ENCODE data around the gene SYTL2.
A peak's percentile ranks its signal among the peaks of the same experiment; 100 is the strongest.
"Not testable (repeated sequence)": the region's sequence is repeated elsewhere in the genome, so short reads cannot be mapped to it uniquely, and the experiment has no call there.

Gene SYTL2, protein sequence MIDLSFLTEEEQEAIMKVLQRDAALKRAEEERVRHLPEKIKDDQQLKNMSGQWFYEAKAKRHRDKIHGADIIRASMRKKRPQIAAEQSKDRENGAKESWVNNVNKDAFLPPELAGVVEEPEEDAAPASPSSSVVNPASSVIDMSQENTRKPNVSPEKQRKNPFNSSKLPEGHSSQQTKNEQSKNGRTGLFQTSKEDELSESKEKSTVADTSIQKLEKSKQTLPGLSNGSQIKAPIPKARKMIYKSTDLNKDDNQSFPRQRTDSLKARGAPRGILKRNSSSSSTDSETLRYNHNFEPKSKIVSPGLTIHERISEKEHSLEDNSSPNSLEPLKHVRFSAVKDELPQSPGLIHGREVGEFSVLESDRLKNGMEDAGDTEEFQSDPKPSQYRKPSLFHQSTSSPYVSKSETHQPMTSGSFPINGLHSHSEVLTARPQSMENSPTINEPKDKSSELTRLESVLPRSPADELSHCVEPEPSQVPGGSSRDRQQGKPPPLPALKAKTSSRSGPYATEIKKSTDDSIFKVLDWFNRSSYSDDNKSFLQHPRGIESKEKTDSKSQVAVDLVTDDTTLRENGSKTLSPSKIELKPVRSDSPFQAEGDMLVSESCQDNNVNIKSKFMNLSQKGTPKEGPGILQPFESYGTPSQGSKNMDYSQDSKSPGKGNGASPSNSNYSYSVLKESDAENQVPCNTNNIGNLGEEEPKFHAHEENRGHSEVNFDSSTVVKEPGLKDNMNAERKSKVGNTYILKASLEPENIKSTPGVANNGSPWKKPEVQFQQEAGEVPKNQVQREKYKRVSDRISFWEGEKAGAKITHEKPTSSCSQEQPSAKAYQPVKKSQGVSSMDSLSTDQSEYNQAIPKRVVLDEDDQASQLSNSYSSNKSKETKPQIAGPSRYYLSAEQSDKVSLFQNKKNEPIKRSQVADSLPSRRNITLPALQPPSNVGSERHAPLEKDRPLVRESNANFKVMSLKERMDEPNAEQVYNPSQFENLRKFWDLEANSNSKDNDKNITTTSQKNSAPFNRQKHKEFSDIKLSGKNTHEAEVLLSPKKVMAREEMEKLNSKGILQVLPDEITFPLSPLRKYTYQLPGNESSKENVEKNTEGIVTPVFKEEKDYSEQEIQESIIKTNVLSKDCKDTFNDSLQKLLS (N-terminal part only)

DNA sequence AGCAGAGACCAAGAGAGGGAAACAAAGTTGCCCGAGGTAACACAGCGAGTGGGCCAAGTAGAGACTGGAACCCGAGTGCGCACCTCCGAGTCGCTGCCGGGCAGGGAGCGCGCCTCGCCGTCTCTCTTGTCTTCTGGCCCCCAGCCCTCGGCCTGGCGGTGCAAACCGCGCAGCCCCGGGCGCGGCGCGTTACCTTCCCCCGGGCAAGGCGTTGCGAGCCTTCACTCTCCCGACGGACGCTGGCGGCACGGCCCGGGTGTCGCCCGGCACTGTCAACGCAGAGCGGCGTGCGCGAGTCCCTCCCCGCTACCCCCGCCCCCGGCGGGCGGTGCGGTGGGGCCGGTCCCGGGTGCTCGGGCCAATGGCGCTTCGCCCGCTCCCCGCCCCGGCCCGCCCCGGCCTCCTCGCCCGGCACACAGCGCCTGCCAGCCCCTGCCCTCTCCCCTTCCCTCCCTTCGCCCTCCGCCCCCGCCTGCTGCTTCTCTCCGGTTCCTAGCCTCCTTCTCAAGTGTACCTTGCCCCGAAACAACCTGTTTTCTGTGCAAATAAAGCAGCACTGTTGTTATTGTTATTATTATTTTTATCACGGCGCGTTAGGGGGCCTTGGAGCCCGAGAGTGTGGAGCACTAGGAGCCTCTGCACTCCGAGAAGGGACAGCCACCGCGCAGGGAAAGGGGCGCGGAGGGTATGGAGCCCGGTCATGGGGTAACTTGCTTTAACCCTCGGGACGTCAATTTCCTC lies at the start of gene SYTL2:
Gene SYTL2, minus strand, starts transcription at position 271 of the 741 bp plus-strand sequence. CDS start 53,416 bp downstream, outside the sequence.
- no peaks in the 10 kb centered on the region for H3K27me3 ChIP-seq (ENCODE audit: low read depth)
- H3K4me3 ChIP-seq = peak within 1 kb of the TSS; percentile 32
- H3K9me3 ChIP-seq = no peaks in the 10 kb centered on the region
- peaks cover 7% of the 10 kb centered on the region; the same call in 1 of the 2 replicates for H3K4me1 ChIP-seq
- DNase-seq (ENCODE audit: low spot score in 2 of 2) = peak; percentile 54 to 79
- no peaks in the 10 kb centered on the region for H3K36me3 ChIP-seq (replicated peaks)
- in situ Hi-C loops (cut with MboI; ENCODE audit: low sequenced_read_pairs) = no loop called here

GRCh38 chr11:85859541-85859940 lies 48.6 kb upstream of the SYTL2 start:
- not testable (repeated sequence) for H3K4me3 ChIP-seq; H3K27me3 ChIP-seq (ENCODE audit: low read depth); DNase-seq (ENCODE audit: low spot score in 2 of 2); H3K4me1 ChIP-seq; H3K9me3 ChIP-seq; H3K36me3 ChIP-seq (replicated peaks)
- in situ Hi-C loops (cut with MboI; ENCODE audit: low sequenced_read_pairs) = loop anchor here (10.0 kb wide), 2 partner anchors 335 to 435 kb away; no protein-coding TSS in a partner anchor

DNA sequence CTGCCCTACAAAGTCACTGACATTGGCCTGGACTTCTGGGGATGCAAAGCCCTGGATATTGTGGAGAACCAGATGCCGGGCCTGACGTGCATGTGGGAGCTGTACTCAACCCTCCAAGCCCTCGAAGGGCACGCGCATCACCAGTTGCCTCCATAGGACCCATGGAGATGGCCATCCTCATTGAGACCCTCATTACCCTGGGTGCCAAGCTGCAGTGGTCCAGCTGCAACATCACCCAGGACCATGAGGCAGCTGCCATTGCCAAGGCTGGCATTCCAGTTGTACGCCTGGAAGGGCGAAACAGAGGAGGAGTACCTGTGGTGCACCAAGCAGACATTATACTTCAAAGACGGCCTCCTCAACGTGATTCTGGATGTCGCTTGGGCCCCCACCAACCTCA lies 46.2 kb upstream of the SYTL2 start:
- in situ Hi-C loops (cut with MboI; ENCODE audit: low sequenced_read_pairs) = loop anchor here (10.0 kb wide), 2 partner anchors 338 to 438 kb away; no protein-coding TSS in a partner anchor
- H3K9me3 ChIP-seq = no peaks in the 10 kb centered on the region
- no peaks in the 10 kb centered on the region for H3K36me3 ChIP-seq (replicated peaks)
- peaks cover 4% of the 10 kb centered on the region; the same call in 1 of the 2 replicates for H3K27me3 ChIP-seq (ENCODE audit: low read depth)
- DNase-seq (ENCODE audit: low spot score in 2 of 2) = no peak
- peaks cover 9% of the 10 kb centered on the region for H3K4me1 ChIP-seq
- H3K4me3 ChIP-seq = no peak overlapping the region

DNA sequence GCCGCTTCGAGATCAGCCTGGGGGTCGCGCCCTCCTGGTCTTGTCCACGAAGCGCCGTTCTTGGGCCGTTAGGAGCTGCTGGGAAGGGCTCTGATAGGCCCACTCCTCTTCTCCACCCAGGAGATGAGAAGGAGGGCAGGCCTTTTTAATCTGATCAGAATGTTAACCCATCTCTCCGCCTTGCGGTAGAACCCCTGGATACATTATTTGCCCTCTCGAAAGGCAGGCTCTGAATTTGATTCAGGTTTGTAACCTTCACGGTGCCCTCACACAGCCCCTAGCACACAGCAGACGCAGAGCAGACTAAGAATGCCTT lies 44.4 kb upstream of the SYTL2 start, which contains the start of gene CCDC83:
Gene CCDC83, plus strand, starts transcription at position 43 of the 316 bp plus-strand sequence. CDS start 9,741 bp downstream, outside the sequence.
- H3K27me3 ChIP-seq (ENCODE audit: low read depth) = no peaks in the 10 kb centered on the region
- peak within 1 kb of the TSS; percentile 34 for H3K4me3 ChIP-seq
- in situ Hi-C loops (cut with MboI; ENCODE audit: low sequenced_read_pairs) = loop anchor here (10.0 kb wide), 2 partner anchors 340 to 440 kb away; no protein-coding TSS in a partner anchor
- DNase-seq (ENCODE audit: low spot score in 2 of 2) = no peak
- no peaks in the 10 kb centered on the region for H3K36me3 ChIP-seq (replicated peaks)
- peaks cover 9% of the 10 kb centered on the region for H3K4me1 ChIP-seq
- no peaks in the 10 kb centered on the region; the same call in 1 of the 2 replicates for H3K9me3 ChIP-seq

- Histone ChIP-seq H3K4me1 (peaks cover 9% of the 10 kb centered on the region), H3K4me3 (peak overlapping the region; percentile 34), H3K36me3 (replicated peaks) (no peaks in the 10 kb centered on the region), H3K9me3 (no peaks in the 10 kb centered on the region; the same call in 1 of the 2 replicates), H3K27me3 (ENCODE audit: low read depth) (no peaks in the 10 kb centered on the region)
- DNase-seq (ENCODE audit: low spot score in 2 of 2) = peak; percentile 89 to 91
- in situ Hi-C loops (cut with MboI; ENCODE audit: low sequenced_read_pairs) = loop anchor here (10.0 kb wide), 2 partner anchors 340 to 440 kb away; no protein-coding TSS in a partner anchor
Measured at GRCh38 chr11:85854557-85855340, 43.8 kb upstream of the SYTL2 start.

- H3K4me3 ChIP-seq = peak overlapping the region; percentile 34
- in situ Hi-C loops (cut with MboI; ENCODE audit: low sequenced_read_pairs) = loop anchor here (10.0 kb wide), 2 partner anchors 341 to 441 kb away; no protein-coding TSS in a partner anchor
- DNase-seq (ENCODE audit: low spot score in 2 of 2) = no peak
- peaks cover 9% of the 10 kb centered on the region for H3K4me1 ChIP-seq
- H3K9me3 ChIP-seq = no peaks in the 10 kb centered on the region; the same call in 1 of the 2 replicates
- H3K27me3 ChIP-seq (ENCODE audit: low read depth) = no peaks in the 10 kb centered on the region
- H3K36me3 ChIP-seq (replicated peaks) = no peaks in the 10 kb centered on the region
Measured at GRCh38 chr11:85854212-85854556, 43.2 kb upstream of the SYTL2 start.

DNA sequence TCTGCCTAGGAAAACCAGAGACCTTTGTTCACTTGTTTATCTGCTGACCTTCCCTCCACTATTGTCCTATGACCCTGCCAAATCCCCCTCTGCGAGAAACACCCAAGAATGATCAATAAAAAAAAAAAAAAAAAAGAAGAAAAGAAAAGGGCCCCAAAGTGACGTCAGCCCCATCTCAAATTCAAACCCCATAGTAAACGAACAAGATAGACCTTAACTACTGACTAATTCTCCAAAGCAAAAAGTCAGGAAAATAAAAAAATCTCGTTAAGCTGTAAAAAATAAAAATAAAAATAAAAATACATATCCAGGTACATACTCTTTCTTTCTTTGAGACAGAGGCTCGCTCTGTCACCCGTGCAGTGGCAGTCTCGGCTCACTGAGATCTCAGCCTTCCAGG lies 42.6 kb upstream of the SYTL2 start:
- in situ Hi-C loops (cut with MboI; ENCODE audit: low sequenced_read_pairs) = loop anchor here (10.0 kb wide), 2 partner anchors 341 to 441 kb away; no protein-coding TSS in a partner anchor
- not testable (repeated sequence) for H3K4me3 ChIP-seq, H3K9me3 ChIP-seq

DNA sequence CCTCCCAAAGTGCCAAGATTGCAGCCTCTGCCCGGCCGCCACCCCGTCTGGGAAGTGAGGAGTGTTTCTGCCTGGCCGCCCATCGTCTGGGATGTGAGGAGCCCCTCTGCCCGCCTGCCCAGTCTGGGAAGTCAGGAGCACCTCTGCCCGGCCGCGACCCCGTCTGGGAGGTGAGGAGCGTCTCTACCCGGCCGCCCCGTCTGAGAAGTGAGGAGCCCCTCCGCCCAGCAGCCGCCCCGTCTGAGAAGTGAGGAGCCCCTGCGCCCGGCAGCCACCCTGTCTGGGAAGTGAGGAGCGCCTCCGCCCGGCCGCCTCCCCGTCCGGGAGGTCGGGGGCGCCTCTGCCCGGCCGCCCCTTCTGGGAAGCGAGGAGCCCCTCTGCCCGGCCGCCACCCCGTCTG lies 41.8 kb upstream of the SYTL2 start:
- not testable (repeated sequence) for H3K36me3 ChIP-seq (replicated peaks); H3K27me3 ChIP-seq (ENCODE audit: low read depth); H3K4me1 ChIP-seq; H3K4me3 ChIP-seq; H3K9me3 ChIP-seq; DNase-seq (ENCODE audit: low spot score in 2 of 2)
- in situ Hi-C loops (cut with MboI; ENCODE audit: low sequenced_read_pairs) = loop anchor here (10.0 kb wide), 2 partner anchors 342 to 442 kb away; no protein-coding TSS in a partner anchor

More for the DNA sequence above, 42.6 kb upstream of the SYTL2 start:
- H3K36me3 ChIP-seq (replicated peaks); DNase-seq (ENCODE audit: low spot score in 2 of 2); H3K4me1 ChIP-seq; H3K27me3 ChIP-seq (ENCODE audit: low read depth): not testable (repeated sequence)

GRCh38 chr11:85848556-85848955 lies 37.6 kb upstream of the SYTL2 start:
- in situ Hi-C loops (cut with MboI; ENCODE audit: low sequenced_read_pairs) = no loop called here
- Histone ChIP-seq H3K27me3 (ENCODE audit: low read depth) (no peaks in the 10 kb centered on the region), H3K4me1 (no peaks in the 10 kb centered on the region), H3K4me3 (no peak overlapping the region), H3K36me3 (replicated peaks) (no peaks in the 10 kb centered on the region), H3K9me3 (no peaks in the 10 kb centered on the region; the same call in 1 of the 2 replicates)
- no peak for DNase-seq (ENCODE audit: low spot score in 2 of 2)

- H3K4me1 ChIP-seq = no peaks in the 10 kb centered on the region
- H3K4me3 ChIP-seq = no peak overlapping the region
- no peak for DNase-seq (ENCODE audit: low spot score in 2 of 2)
- no peaks in the 10 kb centered on the region for H3K36me3 ChIP-seq (replicated peaks)
- no peaks in the 10 kb centered on the region for H3K27me3 ChIP-seq (ENCODE audit: low read depth)
- no peaks in the 10 kb centered on the region; the same call in 1 of the 2 replicates for H3K9me3 ChIP-seq
- in situ Hi-C loops (cut with MboI; ENCODE audit: low sequenced_read_pairs) = no loop called here
Measured at GRCh38 chr11:85848006-85848405, 37.1 kb upstream of the SYTL2 start.

- H3K9me3 ChIP-seq = no peaks in the 10 kb centered on the region; the same call in 1 of the 2 replicates
- no peaks in the 10 kb centered on the region for H3K4me1 ChIP-seq
- in situ Hi-C loops (cut with MboI; ENCODE audit: low sequenced_read_pairs) = no loop called here
- no peak overlapping the region for H3K4me3 ChIP-seq
- DNase-seq (ENCODE audit: low spot score in 2 of 2) = no peak
- H3K36me3 ChIP-seq (replicated peaks) = no peaks in the 10 kb centered on the region
- no peaks in the 10 kb centered on the region for H3K27me3 ChIP-seq (ENCODE audit: low read depth)
Measured at GRCh38 chr11:85847436-85847835, 36.5 kb upstream of the SYTL2 start.

DNA sequence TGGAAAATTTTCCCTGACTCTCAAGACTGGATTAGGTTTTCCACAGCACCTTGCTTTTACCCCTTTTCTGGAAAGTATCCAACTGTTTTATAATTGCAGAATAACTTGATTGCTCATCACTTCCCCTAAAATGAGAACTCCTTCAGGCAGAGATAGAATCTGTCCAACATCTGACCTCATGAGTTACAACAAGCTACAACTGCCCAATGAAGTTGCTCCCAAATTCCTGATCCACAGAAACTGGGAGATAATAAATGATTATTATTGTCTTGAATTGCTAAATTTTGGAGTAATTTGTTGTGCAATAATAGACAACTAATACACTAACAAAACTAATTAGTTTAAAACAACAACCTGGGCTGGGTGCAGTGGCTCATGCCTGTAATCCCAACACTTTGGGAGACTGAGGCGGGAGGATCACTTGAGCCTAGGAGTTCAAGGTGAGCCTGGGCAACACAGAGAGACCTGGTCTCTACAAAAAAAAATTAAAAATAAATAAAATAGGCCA lies 34.2 kb upstream of the SYTL2 start:
- Histone ChIP-seq H3K4me1 (no peaks in the 10 kb centered on the region), H3K9me3 (no peaks in the 10 kb centered on the region), H3K36me3 (replicated peaks) (no peaks in the 10 kb centered on the region), H3K27me3 (ENCODE audit: low read depth) (0 out of 2 replicates have a peak, but pooled peaks cover 2% of the 10 kb centered on the region), H3K4me3 (no peak overlapping the region)
- in situ Hi-C loops (cut with MboI; ENCODE audit: low sequenced_read_pairs) = no loop called here
- no peak for DNase-seq (ENCODE audit: low spot score in 2 of 2)

All from HAP-1 (cell line).